GM18870 (cell line): ENCODE measurements around the gene MIGA1.

Source experiments
- ATAC-seq: cut with Tn5 transposase; IDR thresholded peaks from one replicate; pipeline ENCODE4 v1.9.1; 2021; ENCODE audit warnings: moderate library complexity; ENCODE audit not compliant: unreplicated experiment

The MIGA1 gene

DNA sequence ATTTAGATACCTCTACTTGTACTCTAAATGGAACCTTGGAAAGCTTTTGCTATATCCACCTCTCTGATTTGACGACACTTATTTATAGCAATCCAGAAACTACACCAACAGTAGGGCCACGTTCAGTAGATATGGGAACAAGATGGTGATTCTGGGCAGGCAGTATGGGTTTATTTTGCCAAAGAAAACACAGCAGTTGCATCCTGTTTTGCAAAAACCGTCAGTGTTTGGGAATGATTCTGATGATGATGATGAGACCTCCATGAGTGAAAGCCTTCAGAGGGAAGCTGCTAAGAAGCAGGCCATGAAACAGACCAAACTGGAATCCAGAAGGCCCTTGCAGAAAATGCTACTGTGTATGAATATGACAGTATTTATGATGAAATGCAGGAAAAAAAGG lies 67.5 kb downstream of the MIGA1 start:
- ATAC-seq: no peak

DNA sequence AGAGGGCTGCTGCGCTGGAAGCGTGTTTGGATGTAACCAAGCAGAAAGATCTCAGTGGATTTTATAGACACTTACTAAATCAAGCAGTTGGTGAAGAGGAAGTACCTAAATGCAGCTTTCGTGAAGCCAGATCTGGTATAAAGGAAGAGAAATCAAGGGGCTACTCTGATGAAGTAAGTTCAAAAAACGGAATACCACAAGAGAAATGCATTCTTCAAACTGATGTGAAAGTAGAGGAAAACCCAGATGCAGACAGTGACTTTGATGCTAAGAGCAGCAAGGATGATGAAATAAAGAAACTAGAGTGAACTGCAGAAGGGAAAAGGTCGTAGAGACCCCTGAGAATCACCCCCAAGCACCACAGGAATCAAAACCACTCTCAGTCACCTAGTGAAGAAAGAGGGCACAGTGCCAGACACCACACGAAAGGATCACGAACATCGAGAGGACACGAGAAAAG lies 68.2 kb downstream of the MIGA1 start:
- ATAC-seq: no peak

GRCh38 chr1:77850082-77850481 lies 70.6 kb downstream of the MIGA1 start:
- no peak for ATAC-seq

DNA sequence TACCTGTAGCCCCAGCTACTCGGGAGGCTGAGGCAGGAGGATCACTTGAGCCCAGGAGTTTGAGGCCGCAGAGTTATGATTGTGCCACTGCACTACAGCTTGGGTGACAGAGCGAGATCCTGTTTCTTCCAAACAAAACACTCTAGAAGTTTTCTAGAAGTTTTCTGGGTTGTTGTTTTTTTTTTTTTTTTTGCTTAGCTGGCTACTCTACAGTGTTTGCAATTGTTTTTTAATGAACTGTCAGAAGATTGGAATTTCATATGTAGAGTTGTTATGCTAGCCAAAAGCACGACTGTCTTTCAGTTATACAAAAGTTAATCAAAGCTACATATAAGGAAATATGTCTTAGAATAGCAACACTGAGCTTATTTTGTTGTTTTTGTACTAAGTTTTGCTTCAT lies 78.1 kb downstream of the MIGA1 start:
- ATAC-seq: no peak

DNA sequence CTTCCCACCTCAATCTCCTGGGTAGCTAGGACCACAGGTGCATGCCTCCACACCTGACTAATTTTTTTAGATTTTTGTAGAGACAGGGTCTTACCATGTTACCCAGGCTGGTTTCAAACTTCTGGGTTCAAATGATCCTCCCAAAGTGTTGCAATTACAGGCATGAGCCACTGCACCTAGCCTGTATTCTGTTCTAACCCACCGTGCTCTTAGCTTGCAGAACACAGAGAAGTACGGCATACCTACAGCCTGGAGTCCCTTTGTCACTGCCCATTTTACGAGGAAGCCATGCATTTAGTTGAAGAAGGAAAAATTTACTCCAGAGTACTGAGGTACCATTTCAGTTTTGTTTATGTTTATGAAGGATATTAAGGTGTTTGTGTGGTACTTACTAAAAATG lies 79.3 kb downstream of the MIGA1 start:
- ATAC-seq: no peak

GRCh38 chr1:77859248-77859647 lies 79.8 kb downstream of the MIGA1 start:
- ATAC-seq: no peak

DNA sequence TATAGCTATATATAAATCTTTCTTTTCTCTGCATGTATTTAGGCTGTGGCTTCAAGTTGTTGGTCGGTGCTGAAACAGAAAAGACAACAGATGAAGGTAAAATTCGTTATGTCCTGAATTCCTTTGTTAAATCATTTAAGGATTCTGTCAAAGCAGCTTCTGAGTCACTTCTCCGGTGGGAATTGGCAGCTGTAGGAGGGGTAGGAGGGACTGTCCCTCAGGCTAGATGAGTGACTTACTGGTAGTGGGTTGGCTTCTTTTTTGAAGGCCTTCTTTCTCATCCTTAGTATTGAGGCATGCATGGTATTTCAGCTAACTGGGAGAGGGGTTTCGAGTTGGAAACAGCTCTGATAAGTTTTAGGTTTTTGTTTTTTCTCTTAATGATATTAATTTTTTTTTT lies 86.8 kb downstream of the MIGA1 start:
- no peak for ATAC-seq

DNA sequence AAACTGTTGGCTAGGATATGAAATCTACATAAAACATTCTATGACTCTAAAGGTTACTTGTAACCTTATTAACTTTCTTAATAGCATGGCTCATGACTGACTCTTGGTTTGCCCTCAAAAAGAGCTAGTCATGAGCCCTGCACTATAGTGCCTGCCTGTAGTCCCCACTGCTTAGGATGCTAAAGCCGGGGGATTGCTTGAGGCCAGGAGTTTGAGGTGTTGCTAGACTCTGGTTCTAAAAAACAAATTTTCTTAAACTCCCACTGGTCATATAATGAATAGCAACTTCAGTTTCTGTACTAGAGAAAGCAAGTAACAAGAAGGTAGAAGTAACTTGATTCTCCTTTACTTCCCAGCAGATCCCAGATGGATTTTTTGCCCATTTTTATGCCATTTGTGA lies 93.2 kb downstream of the MIGA1 start:
- no peak for ATAC-seq

DNA sequence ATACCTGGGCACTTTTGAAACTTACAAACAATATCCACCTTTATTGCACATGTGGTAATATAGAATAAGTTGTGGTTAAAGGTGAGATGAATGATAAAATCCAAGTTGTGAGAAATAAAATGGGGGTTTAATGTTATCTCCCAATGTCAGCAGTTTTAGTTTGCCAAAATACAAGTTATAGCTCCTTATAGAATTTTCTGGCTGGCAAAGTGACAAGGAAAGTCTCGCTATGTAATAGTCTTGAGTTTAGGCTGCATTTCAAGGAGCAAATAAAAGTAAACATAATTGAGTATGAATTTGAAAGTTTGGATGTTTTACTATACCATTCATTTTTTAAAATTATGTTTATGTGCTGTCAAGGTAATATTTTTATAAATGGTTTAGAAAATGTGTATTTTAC lies 94.0 kb downstream of the MIGA1 start:
- no peak for ATAC-seq

DNA sequence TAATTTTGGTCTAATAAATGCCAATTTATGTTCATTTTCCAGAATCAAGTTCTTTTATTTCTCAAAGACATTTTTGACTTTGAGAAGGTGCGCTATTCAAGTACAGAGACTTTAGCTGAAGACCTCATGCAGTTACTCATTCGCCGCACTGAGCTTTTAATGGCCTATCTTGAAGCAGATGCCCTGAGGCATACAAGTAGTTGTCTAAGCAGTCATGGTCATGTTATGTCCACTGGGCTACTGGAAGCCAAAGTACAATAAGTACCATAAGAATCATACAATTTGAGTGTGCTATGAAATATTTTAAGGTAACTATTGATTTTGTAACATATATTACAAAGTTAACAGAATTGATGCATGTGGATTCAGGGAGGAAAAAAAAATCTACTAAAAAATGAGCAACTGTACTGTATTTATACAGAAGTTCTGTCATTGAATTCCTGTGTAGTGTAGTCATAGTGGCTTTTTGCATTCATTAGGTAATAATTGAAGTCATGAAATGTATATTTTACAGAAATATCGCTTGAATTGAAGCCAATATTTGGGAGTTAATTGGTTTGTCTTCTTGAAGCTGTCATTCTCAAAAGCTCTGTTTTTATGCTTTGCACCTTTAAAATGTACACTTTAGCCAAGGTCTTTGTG lies 95.5 kb downstream of the MIGA1 start:
- no peak for ATAC-seq

DNA sequence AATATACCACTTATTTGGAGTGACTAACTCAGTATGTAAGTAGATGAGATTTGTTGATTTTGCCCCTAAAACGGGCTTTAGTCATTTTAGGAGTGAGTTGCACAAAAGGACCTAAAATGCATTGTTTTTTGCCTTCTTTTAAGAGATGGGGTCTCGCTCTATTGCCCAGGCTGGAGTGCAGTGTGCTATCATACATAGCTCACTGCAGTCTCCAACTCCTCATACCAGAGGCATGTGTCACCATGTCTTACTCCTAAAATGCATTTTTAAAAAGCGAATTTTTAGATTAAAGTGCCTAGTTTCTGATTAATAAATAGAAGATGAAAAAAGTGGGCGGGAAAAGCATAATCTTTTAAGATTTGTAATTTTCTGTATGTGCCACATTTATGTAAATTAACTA lies 97.4 kb downstream of the MIGA1 start:
- no peak for ATAC-seq

DNA sequence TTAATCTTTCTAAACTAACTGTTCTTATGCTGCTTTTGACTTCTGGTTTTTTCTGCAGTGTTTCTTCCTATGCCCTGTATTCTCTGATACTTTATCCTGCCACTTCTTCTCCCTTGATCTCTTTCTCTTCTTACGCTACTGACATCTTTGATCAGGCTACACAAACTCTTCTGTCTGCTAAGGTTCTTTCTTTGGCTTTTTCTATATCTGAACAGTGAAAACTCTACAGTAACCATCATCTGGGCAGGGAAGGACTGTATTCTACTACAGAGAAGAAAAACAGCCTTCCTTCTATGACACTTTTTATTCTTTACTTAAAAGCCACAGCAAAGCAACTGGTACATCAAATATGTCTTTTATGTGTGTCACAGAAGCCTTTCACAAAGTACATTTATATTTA lies 101.6 kb downstream of the MIGA1 start:
- ATAC-seq: no peak

DNA sequence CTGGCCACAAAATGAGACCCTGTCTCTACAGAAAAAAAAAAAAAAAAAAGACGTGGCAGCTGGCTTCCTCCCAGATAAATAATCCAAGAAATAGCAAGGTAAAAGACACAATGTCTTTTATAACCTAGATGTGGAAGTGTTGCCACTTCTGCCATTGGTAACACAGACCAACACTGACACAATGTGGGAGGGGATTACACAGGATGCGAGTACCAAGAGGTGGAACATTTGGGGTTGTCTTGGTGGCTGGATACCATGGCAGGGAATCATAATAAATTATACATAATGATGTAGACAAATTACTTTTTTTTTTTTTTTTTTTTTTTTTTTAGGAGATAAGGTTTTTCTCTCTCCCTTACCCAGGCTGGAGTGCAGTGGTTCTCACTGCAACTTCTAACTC lies 103.0 kb downstream of the MIGA1 start:
- no peak for ATAC-seq

GRCh38 chr1:77888081-77888780 lies 108.8 kb downstream of the MIGA1 start, which contains the start of gene NEXN:
NEXN (plus strand) TSS chr1:77888624; CDS start chr1:77916107, 27,483 bp downstream.
- no peak for ATAC-seq

- ATAC-seq: no peak
These were observed 109.6 kb downstream of the MIGA1 start for GRCh38 chr1:77888781-77889642.

DNA sequence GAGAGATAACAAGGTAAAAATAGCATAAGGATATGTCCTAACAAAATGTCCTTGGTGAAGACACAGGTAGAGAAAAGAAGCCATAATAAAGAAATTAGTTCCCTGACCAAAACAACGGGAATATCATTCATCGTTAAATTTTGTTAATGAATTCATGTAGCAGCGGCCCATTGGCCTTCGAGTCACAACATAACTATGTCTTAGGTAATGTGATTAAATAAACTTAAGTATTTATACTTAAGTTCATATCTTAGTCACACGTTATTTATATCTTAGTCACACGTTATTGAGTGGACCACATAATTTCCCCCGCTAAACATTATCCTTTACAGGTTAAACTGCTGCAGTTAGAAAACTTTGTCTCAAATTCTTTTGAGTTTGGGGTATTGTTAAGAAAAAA lies 110.2 kb downstream of the MIGA1 start:
- no peak for ATAC-seq

DNA sequence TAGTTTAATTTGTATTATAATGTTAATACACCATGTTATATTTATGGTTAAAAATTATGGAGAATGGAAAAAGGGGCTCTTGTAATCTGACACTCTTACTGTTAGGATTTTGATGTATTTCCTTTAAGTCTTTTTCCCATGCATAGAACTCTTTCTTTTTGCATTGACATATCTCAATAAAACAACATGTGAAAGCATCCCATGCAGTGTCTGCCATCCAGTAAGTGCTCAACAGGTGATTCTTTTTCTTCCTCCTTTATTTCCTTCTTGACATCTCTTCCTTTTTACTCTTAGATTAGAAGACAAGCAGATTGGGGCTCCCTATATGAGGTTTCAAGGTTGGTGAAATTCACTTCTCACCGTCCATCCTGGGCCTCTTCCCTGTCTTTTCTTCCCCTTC lies 111.8 kb downstream of the MIGA1 start:
- no peak for ATAC-seq

DNA sequence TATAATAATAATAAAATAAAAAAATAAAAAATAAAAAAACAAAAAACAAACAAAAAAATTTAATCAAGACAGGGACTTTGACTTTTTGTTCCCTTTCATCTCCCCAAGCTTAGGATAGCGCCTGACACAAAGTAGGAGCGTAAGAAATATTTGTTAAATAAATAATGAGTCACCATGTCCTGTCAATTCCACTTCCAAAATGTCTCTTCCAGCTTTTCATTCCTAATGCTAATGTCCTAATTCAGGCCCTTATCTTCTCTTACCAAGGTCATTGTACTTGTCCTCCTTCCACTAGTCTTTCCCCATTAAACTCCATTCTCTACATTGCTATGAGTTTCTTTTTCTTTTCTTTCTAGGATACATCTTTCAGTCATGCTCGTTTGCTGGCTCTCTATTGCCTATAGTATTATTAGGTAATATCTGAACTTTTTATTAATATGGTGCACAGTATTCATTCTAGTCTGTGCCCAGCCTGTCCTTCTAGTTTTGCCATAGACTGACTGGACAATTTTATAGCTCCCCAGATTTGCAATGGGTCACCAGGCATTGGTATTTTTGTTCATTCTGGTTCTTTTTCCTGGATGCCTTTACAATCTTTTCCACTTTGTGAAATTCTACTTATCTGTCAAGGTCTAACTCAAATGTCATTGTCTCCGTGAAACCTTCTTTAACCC lies 120.3 kb downstream of the MIGA1 start:
- ATAC-seq: no peak

GRCh38 chr1:77900687-77901293 lies 121.3 kb downstream of the MIGA1 start:
- ATAC-seq: no peak

- no peak for ATAC-seq
These were observed 126.2 kb downstream of the MIGA1 start for GRCh38 chr1:77905603-77906002.

GRCh38 chr1:77906019-77906545 lies 126.6 kb downstream of the MIGA1 start:
- no peak for ATAC-seq
